Measurements from ENCODE around the gene KCNC1.

GRCh38 chr11:17763244-17763643 lies 28.7 kb downstream of the KCNC1 start:
- TF ChIP-seq CTCF (IDR thresholded peaks at IDR 0.05; ENCODE audit: low read depth, low read length, missing input control) (no peak), TAF1 (conservative IDR thresholded peaks at IDR 0.05) (no peak), GABPA (IDR thresholded peaks at IDR 0.05 in 1 of 2, conservative IDR thresholded peaks at IDR 0.05 in 1 of 2) (no peak), YY1 (IDR thresholded peaks at IDR 0.05) (no peak), REST (IDR thresholded peaks at IDR 0.05) (no peak), JUND (IDR thresholded peaks at IDR 0.05) (no peak), FOXA1 (IDR thresholded peaks at IDR 0.05) (no peak), RAD21 (IDR thresholded peaks at IDR 0.05) (no peak), NR2F2 (IDR thresholded peaks at IDR 0.05) (no peak), EGR1 (IDR thresholded peaks at IDR 0.05; ENCODE audit: low read depth in 2 of 2) (no peak), SP1 (IDR thresholded peaks at IDR 0.05) (no peak), FOXA2 (IDR thresholded peaks at IDR 0.05) (no peak)
- TF ChIP-seq, protein P1, sequence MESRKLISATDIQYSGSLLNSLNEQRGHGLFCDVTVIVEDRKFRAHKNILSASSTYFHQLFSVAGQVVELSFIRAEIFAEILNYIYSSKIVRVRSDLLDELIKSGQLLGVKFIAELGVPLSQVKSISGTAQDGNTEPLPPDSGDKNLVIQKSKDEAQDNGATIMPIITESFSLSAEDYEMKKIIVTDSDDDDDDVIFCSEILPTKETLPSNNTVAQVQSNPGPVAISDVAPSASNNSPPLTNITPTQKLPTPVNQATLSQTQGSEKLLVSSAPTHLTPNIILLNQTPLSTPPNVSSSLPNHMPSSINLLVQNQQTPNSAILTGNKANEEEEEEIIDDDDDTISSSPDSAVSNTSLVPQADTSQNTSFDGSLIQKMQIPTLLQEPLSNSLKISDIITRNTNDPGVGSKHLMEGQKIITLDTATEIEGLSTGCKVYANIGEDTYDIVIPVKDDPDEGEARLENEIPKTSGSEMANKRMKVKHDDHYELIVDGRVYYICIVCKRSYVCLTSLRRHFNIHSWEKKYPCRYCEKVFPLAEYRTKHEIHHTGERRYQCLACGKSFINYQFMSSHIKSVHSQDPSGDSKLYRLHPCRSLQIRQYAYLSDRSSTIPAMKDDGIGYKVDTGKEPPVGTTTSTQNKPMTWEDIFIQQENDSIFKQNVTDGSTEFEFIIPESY (IDR thresholded peaks at IDR 0.05) = no peak
- TF ChIP-seq, protein P2, sequence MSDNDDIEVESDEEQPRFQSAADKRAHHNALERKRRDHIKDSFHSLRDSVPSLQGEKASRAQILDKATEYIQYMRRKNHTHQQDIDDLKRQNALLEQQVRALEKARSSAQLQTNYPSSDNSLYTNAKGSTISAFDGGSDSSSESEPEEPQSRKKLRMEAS (IDR thresholded peaks at IDR 0.05) = no peak
